Liver (tissue), 9 donors: ENCODE results near the gene DUSP16. TPM values are rescaled to one million over a fixed set of nuclear protein-coding genes. Genes with fewer than 3 reads are reported as not detected.
"Not testable (repeated sequence)": the region's sequence is repeated elsewhere in the genome, so short reads cannot be mapped to it uniquely, and the experiment has no call there.

Experiments
- DNase-seq: peaks from one replicate; pipeline ENCODE4 v3.0.0-alpha.2; 2017; ENCODE audit warnings: low spot score
- H3K27ac ChIP-seq, 2 donors: one replicate each; pipeline ENCODE4 v1.7.0; 2013; ENCODE audit warnings: inconsistent platforms in 2 of 2, low read length in 2 of 2, control low read depth in 1 of 2, low read depth in 1 of 2, mild to moderate bottlenecking in 1 of 2
- H3K27me3 ChIP-seq, 4 donors: one replicate each; pipeline versions ENCODE4 v1.6.1 to v1.7.0; 2013; ENCODE audit warnings: low read length in 3 of 4, inconsistent platforms in 1 of 4, mild to moderate bottlenecking in 1 of 4, moderate library complexity in 1 of 4; ENCODE audit not compliant: control insufficient read depth in 4 of 4, insufficient read depth in 4 of 4
- H3K36me3 ChIP-seq, 4 donors: one replicate each; pipeline versions ENCODE4 v1.6.1 to v1.7.0; 2013; ENCODE audit warnings: low read length in 3 of 4, mild to moderate bottlenecking in 3 of 4, low read depth in 1 of 4, moderate library complexity in 1 of 4; ENCODE audit not compliant: control insufficient read depth in 4 of 4, insufficient read depth in 3 of 4
- H3K4me1 ChIP-seq, 4 donors: one replicate each; pipeline versions ENCODE4 v1.6.1 to v1.7.0; 2013; ENCODE audit warnings: low read length in 3 of 4, mild to moderate bottlenecking in 3 of 4, moderate library complexity in 1 of 4; ENCODE audit not compliant: control insufficient read depth in 4 of 4, insufficient read depth in 4 of 4
- H3K4me3 ChIP-seq, 3 donors: one replicate each; pipeline versions ENCODE4 v1.6.1 to v1.7.0; 2013; ENCODE audit warnings: low read length in 3 of 3, control low read depth in 1 of 3, low read depth in 1 of 3, mild to moderate bottlenecking in 1 of 3
- H3K9ac ChIP-seq, 2 donors: one replicate each; pipeline ENCODE4 v1.7.0; 2013; ENCODE audit warnings: low read length in 2 of 2, mild to moderate bottlenecking in 2 of 2, moderate library complexity in 2 of 2, control low read depth in 1 of 2, low read depth in 1 of 2
- H3K9me3 ChIP-seq, 4 donors: one replicate each; pipeline versions ENCODE4 v1.6.1 to v1.7.0; 2013; ENCODE audit warnings: low read length in 3 of 4; ENCODE audit not compliant: control insufficient read depth in 4 of 4
- ATF3 ChIP-seq: IDR thresholded peaks from 2 replicates; pipeline ENCODE4 v1.6.1; 2016; ENCODE audit warnings: antibody characterized with exemption
- CTCF ChIP-seq: fragments of 150-350 bp; IDR thresholded peaks from 2 replicates; pipeline ENCODE4 v1.5.1; 2017; ENCODE audit warnings: improper control_type of control experiment, low read depth, low read length; ENCODE audit not compliant: missing input control
- HNF4A ChIP-seq, 2 donors: conservative IDR thresholded peaks; 2 replicates each; pipeline ENCODE4 v1.6.1; 2016; ENCODE audit warnings: antibody characterized with exemption in 2 of 2, mild to moderate bottlenecking in 2 of 2
- JUND ChIP-seq, 2 donors: IDR thresholded peaks; 2 replicates each; pipeline ENCODE4 v1.6.1; 2016; ENCODE audit warnings: antibody characterized with exemption in 2 of 2
- YY1 ChIP-seq: IDR thresholded peaks from 2 replicates; pipeline ENCODE4 v1.6.1; 2016; ENCODE audit warnings: antibody characterized with exemption, mild to moderate bottlenecking
- WGBS: extraction: QIAGEN DNeasy Blood & Tissue Kit; methylation state at CpG from one replicate; pipeline ENCODE4 v1.1.7; 2013; 5-methylcytosine and 5-hydroxymethylcytosine counted together
- polyA plus RNA-seq, 2 donors: library from polyadenylated mRNA; stranded (reverse) in 1 of 2; unstranded in 1 of 2; fragments of 200-250 nt in 1 of 2; fragments of >200 nt in 1 of 2; fragmentation: Nextera tagmentation in 1 of 2; extraction: Ambion mirVana in 1 of 2; gene quantifications; one replicate each; pipeline versions ENCODE4 v1.2.1 to v1.2.3, GENCODE V29; 2013 to 2015
- total RNA-seq, 2 donors: library from RNA; depleted of rRNA; stranded (reverse); fragments of >200 nt; gene quantifications; one replicate each; pipeline ENCODE4 v1.2.3, GENCODE V29; 2014
- donor health status: healthy.
- donor health status: healthy.
- donor health status: healthy.
- donor health status: healthy.
- donor health status: healthy.

DUSP16 gene
- total and polyA plus RNA-seq, 4 donors = 7.8 to 56.4 (median 19.1) TPM

DNA sequence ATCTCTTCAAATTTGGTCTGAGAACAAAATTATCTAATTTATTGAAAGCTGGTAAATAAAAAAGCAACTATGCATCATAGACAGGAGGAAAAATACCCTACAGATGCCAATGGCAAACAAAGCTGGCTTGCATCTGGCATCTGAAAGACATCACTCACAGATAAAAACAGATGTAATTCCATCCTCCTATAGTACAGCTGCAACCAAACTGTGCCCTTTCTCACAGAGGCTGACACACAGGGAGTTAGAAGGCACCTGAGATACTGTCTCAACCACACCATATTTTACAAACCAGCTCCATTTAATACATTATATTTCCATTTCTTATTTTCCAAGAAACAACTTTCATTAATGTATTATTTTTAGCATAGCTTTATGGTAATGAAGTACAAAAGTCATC is 39.4 kb downstream of the DUSP16 start (continued):
- TF ChIP-seq CTCF = no peak

DNA sequence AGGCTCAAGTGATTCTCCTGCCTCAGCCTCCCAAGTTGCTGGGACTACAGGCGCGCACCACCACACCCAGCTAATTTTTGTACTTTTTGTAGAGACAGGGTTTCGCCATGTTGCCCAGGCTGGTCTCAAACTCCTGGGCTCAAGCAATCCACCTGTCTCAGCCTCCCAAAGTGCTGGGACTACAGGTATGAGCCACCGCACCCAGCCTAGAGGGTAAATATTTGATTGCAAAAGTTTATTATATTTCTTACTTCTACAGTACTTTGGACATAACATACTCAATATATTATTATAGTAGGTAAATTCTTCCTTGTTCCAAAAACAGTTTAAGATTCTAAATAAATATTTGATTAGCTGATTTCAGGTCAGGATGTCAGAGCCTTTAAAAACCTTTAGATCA is 40.0 kb downstream of the DUSP16 start:
- not testable (repeated sequence) for H3K27ac ChIP-seq
- peaks cover 2 to 29% (median 11%) of the 10 kb centered on the region in 4 donors for H3K4me1 ChIP-seq

GRCh38 chr12:12521888-12522287 is 40.8 kb downstream of the DUSP16 start:
- 81% methylated on average over 6 of the region's 6 CpGs for WGBS
- Histone ChIP-seq H3K27me3 (no peaks in the 10 kb centered on the region), H3K27ac (peak overlapping the region in 1 of 2 donors; percentile 8), H3K4me1 (peaks cover 2 to 29% (median 11%) of the 10 kb centered on the region in 4 donors), H3K4me3 (no peak overlapping the region), H3K9ac (no peak overlapping the region), H3K36me3 (peaks cover 0 to 32% (median 24%) of the 10 kb centered on the region in 4 donors), H3K9me3 (no peaks in the 10 kb centered on the region)
- no peak for DNase-seq
- TF ChIP-seq HNF4A (conservative IDR thresholded peaks at IDR 0.05) = no peak
- peak; percentile 19 for TF ChIP-seq YY1
- TF ChIP-seq CTCF = no peak
- TF ChIP-seq ATF3 = no peak

More for the DNA sequence above, 40.0 kb downstream of the DUSP16 start:
- H3K27me3 ChIP-seq, H3K4me3 ChIP-seq, H3K9ac ChIP-seq, H3K9me3 ChIP-seq, DNase-seq: not testable (repeated sequence)
- WGBS = 85% methylated on average over 4 of the region's 4 CpGs
- peaks cover 0 to 27% (median 21%) of the 10 kb centered on the region in 4 donors for H3K36me3 ChIP-seq

- Histone ChIP-seq H3K9me3 (no peaks in the 10 kb centered on the region), H3K4me1 (peaks cover 2 to 26% (median 11%) of the 10 kb centered on the region in 4 donors), H3K27me3 (no peaks in the 10 kb centered on the region), H3K27ac (no peak overlapping the region), H3K9ac (no peak overlapping the region), H3K4me3 (no peak overlapping the region), H3K36me3 (peaks cover 0 to 35% (median 24%) of the 10 kb centered on the region in 4 donors)
- 85% methylated on average over 8 of the region's 8 CpGs for WGBS
- DNase-seq = no peak
- TF ChIP-seq HNF4A (conservative IDR thresholded peaks at IDR 0.05) (peak; percentile 34 to 47), ATF3 (no peak), JUND (IDR thresholded peaks at IDR 0.05) (peak in 1 of 2 donors; percentile 11)
Measured at GRCh38 chr12:12521044-12521485, 41.6 kb downstream of the DUSP16 start.
